Skeletal muscle satellite cell (primary cell): ENCODE measurements around the gene RPH3AL.

Source experiments
- H3K27me3 ChIP-seq: 2 replicates; pipeline ENCODE4 v1.7.0; 2013; ENCODE audit warnings: low read length; ENCODE audit not compliant: control insufficient read depth, insufficient read depth
- H3K36me3 ChIP-seq: 2 replicates; pipeline ENCODE4 v1.7.0; 2013; ENCODE audit warnings: mild to moderate bottlenecking, control low read depth, low read length; ENCODE audit not compliant: insufficient read depth
- H3K4me1 ChIP-seq: 2 replicates; pipeline ENCODE4 v1.7.0; 2013; ENCODE audit warnings: low read length; ENCODE audit not compliant: control insufficient read depth, insufficient read depth
- H3K4me2 ChIP-seq: 2 replicates; pipeline ENCODE4 v1.7.0; 2013; ENCODE audit warnings: mild to moderate bottlenecking, low read length
- H3K4me3 ChIP-seq: 2 replicates; pipeline ENCODE4 v1.7.0; 2013; ENCODE audit warnings: low read length
- H3K9ac ChIP-seq: 2 replicates; pipeline ENCODE4 v1.7.0; 2013; ENCODE audit warnings: mild to moderate bottlenecking, low read depth, low read length, moderate library complexity
- H3K9me3 ChIP-seq: replicated peaks from 2 replicates; pipeline ENCODE4 v1.7.0; 2013; ENCODE audit warnings: mild to moderate bottlenecking, control low read depth, low read length

Gene RPH3AL

GRCh38 chr17:307741-308507, 44.7 kb downstream of the RPH3AL start:
- no peaks in the 10 kb centered on the region for H3K9me3 ChIP-seq
- H3K4me3 ChIP-seq = no peak overlapping the region
- no peak overlapping the region for H3K9ac ChIP-seq
- H3K36me3 ChIP-seq = no peaks in the 10 kb centered on the region
- peaks cover 20% of the 10 kb centered on the region for H3K27me3 ChIP-seq
- no peak overlapping the region for H3K4me2 ChIP-seq
- H3K4me1 ChIP-seq = no peaks in the 10 kb centered on the region

DNA sequence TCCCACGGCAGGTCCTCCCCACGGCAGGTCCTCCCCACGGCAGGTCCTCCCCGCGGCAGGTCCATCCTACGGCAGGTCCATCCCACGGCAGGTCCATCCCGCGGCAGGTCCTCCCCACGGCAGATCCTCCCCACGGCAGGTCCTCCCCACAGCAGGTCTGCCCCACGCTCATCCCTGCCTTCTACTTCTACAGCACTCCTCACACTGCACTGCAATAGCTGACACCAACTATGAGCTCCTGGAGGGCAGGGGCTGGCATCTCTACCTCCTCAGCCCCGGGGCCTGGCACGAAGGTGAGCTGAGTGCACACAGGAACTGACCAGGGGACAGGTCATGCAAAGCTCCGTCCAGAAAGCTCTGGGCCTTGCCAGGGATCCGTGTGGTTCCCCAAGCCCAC, 45.3 kb downstream of the RPH3AL start:
- Histone ChIP-seq H3K9me3 (no peaks in the 10 kb centered on the region), H3K4me2 (no peak overlapping the region), H3K4me1 (no peaks in the 10 kb centered on the region), H3K4me3 (no peak overlapping the region), H3K9ac (no peak overlapping the region), H3K36me3 (no peaks in the 10 kb centered on the region), H3K27me3 (peaks cover 20% of the 10 kb centered on the region)

DNA sequence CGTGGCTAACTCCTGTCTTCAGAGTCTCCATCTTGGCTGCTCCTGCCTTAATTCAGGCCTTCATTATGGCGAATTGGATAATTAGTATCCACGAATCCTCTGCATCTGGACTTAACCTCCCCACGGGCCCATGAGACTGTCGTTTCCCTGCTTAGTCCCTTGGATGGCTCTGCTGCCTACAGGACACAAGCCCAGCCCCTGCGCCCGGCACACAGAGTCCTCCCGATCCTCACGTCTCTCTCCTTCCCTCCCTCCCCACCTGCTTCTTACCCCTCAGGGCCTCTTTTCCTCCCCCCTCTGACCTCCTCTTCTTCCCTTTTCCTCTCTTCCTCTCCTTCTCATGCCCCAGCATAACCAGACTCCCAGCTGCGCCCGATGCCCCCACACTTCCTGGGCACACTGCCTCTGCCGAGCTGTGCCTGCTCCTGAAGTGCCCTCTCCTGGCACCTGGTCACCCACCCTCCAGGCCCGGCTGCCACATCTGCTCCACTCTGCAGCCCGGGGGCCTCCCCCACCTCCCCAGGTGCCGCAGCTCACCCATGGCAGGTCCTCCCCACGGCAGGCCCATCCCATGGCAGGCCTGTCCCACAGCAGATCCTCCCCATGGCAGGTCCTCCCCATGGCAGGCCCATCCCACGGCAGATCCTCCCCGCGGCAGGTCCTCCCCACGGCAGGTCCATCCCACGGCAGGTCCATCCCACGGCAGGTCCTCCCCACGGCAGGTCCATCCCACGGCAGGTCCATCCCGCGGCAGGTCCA, 45.9 kb downstream of the RPH3AL start:
- H3K9ac ChIP-seq = no peak overlapping the region
- H3K4me1 ChIP-seq = peaks cover 3% of the 10 kb centered on the region

GRCh38 chr17:306116-306515, 46.5 kb downstream of the RPH3AL start:
- Histone ChIP-seq H3K4me3 (no peak overlapping the region), H3K27me3 (peaks cover 15% of the 10 kb centered on the region), H3K4me2 (no peak overlapping the region), H3K4me1 (peaks cover 3% of the 10 kb centered on the region), H3K36me3 (no peaks in the 10 kb centered on the region), H3K9me3 (no peaks in the 10 kb centered on the region), H3K9ac (no peak overlapping the region)

More for the DNA sequence above, 45.9 kb downstream of the RPH3AL start:
- H3K9me3 ChIP-seq = no peaks in the 10 kb centered on the region
- H3K4me2 ChIP-seq = no peak overlapping the region
- no peaks in the 10 kb centered on the region for H3K36me3 ChIP-seq
- peaks cover 19% of the 10 kb centered on the region for H3K27me3 ChIP-seq
- no peak overlapping the region for H3K4me3 ChIP-seq

DNA sequence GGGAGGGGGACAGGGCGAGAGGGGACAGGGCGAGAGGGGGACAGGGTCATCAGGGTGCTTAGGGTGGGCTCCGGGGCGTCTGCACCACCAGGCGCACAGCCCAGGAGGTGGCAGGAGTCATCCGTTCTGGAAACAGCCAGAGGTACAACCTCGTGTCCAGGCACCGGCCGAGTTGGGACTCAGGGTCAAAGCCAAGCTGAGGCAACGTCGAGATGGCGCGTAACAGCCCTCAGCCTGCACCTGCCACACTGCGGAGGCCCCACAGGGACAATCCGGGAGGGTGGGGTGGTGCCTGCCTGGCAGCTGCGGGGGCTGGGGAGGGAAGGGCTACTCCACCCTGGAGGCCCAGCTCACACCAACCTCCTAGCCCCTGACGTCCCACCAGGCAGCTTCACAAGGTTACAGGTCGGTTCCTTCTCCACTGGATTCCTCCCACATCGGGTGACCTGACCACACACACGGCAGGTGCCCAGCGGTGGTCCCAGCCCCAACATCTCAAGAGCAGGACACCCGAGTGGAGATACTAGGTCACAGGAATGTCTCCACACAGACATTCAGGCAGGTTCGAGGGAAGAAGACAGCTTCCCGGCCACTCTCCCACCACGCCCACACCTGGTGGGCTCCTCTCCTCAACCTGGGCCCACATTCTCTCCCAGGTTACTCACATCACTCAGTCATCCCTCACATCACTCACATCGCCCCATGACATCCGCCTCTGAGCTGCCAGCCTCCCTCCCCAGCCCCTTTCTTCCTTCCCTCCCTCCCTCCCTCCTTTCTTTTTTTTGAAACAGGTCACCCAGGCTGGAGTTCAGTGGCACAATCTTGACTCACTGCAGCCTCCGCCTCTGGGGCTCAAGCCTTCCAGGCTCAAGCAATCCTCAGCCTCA, 47.3 kb downstream of the RPH3AL start:
- peaks cover 3% of the 10 kb centered on the region for H3K4me1 ChIP-seq
- no peak overlapping the region for H3K4me2 ChIP-seq
- peaks cover 15% of the 10 kb centered on the region for H3K27me3 ChIP-seq
- H3K9me3 ChIP-seq = no peaks in the 10 kb centered on the region
- no peak overlapping the region for H3K4me3 ChIP-seq
- H3K36me3 ChIP-seq = no peaks in the 10 kb centered on the region
- no peak overlapping the region for H3K9ac ChIP-seq

- Histone ChIP-seq H3K36me3 (no peaks in the 10 kb centered on the region), H3K27me3 (peaks cover 15% of the 10 kb centered on the region), H3K4me1 (peaks cover 3% of the 10 kb centered on the region), H3K9me3 (no peaks in the 10 kb centered on the region), H3K9ac (no peak overlapping the region), H3K4me2 (no peak overlapping the region), H3K4me3 (no peak overlapping the region)
Measured at GRCh38 chr17:304461-304860, 48.1 kb downstream of the RPH3AL start.

DNA sequence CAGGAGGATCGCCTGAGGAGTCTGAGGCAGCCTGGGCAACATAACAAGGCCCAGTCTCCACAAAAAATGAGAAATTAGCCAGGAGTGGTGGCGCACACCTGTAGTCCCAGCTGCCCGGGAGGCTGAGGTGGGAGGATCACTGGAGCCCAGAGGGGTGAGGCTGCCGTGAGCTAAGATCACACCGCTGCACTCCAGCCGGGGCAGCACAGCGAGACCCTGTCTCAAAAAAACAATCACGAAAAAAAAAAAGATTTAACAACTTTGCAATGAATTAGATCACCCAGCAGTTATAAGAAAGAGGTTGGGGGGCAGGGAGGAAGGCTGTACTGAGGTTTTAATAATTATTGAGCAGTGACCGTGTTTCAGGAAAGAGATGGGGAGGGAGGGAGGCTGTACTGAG, 49.4 kb downstream of the RPH3AL start:
- Histone ChIP-seq H3K27me3 (peaks cover 19% of the 10 kb centered on the region), H3K36me3 (no peaks in the 10 kb centered on the region), H3K9me3 (no peaks in the 10 kb centered on the region), H3K4me3 (no peak overlapping the region), H3K9ac (no peak overlapping the region), H3K4me2 (no peak overlapping the region), H3K4me1 (peaks cover 3% of the 10 kb centered on the region)

GRCh38 chr17:302300-302698, 50.3 kb downstream of the RPH3AL start:
- Histone ChIP-seq H3K27me3 (peaks cover 26% of the 10 kb centered on the region), H3K9me3 (no peaks in the 10 kb centered on the region), H3K4me3 (no peak overlapping the region), H3K36me3 (no peaks in the 10 kb centered on the region), H3K9ac (no peak overlapping the region), H3K4me1 (peaks cover 3% of the 10 kb centered on the region), H3K4me2 (no peak overlapping the region)

DNA sequence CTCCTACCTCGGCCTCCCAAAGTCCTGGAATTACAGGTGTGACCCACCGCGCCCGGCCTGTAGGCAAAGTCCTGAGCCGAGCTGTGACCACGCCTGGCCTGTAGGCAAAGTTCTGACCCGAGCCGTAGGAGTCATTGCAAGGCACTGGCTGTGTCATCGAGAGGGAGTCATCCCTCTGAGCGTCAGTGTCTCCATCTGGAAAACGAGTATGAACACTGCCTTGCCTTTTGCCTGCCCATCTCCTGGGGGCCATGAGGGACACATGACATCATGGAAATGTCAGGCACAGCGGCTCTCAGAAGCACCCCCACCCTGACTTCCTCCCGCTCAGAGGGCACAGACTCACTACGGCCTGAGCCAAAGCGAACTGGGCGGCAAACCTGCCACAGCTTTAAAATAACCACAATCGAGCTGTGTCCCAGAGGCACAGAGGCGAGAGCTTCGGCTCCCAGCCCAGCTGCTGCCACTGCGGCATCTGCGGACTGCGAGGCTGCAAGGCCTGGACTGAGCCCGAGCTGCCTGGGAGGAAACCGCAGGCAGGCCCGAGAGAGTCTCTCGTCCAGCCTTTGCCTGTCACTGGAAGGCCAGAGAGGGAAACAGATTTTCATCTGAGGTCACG, 50.8 kb downstream of the RPH3AL start:
- H3K4me1 ChIP-seq = peaks cover 3% of the 10 kb centered on the region
- H3K36me3 ChIP-seq = no peaks in the 10 kb centered on the region
- no peak overlapping the region for H3K4me3 ChIP-seq
- peaks cover 26% of the 10 kb centered on the region for H3K27me3 ChIP-seq
- no peak overlapping the region for H3K4me2 ChIP-seq
- H3K9me3 ChIP-seq = no peaks in the 10 kb centered on the region
- H3K9ac ChIP-seq = no peak overlapping the region

DNA sequence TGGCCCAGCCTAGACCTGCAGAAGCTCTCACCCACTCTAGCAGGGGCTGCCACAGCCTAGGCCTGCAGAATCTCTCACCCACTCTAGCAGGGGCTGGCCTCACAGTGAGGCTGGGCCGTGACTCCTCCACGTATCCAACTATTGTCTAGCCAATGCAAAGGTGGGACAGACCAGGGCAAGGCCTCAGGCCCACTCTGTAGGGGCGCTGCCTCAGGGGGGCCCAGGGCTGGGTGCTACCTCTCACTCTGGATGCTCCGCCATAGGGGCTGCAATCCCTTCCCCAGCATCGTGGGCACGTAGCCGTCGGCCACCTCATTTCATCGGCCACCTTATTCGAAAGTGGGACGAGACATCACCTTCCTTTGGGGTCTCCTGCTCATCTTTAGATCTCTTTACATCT, 51.7 kb downstream of the RPH3AL start:
- no peak overlapping the region for H3K9ac ChIP-seq
- H3K4me1 ChIP-seq = peaks cover 3% of the 10 kb centered on the region
- H3K4me2 ChIP-seq = no peak overlapping the region
- no peak overlapping the region for H3K4me3 ChIP-seq
- H3K36me3 ChIP-seq = no peaks in the 10 kb centered on the region
- no peaks in the 10 kb centered on the region for H3K9me3 ChIP-seq
- peaks cover 26% of the 10 kb centered on the region for H3K27me3 ChIP-seq

- no peak overlapping the region for H3K4me3 ChIP-seq
- H3K9me3 ChIP-seq = no peaks in the 10 kb centered on the region
- H3K4me1 ChIP-seq = peaks cover 3% of the 10 kb centered on the region
- no peak overlapping the region for H3K4me2 ChIP-seq
- H3K36me3 ChIP-seq = no peaks in the 10 kb centered on the region
- peaks cover 20% of the 10 kb centered on the region for H3K27me3 ChIP-seq
- H3K9ac ChIP-seq = no peak overlapping the region
Measured at GRCh38 chr17:299546-299945, 53.1 kb downstream of the RPH3AL start.
